HG02884 (cell line): ENCODE measurements around the gene CBLN4.

Experiments used
- ATAC-seq: cut with Tn5 transposase; IDR thresholded peaks from one replicate; pipeline ENCODE4 v1.9.1; 2021; ENCODE audit warnings: mild to moderate bottlenecking, moderate library complexity; ENCODE audit not compliant: unreplicated experiment

The CBLN4 gene

DNA sequence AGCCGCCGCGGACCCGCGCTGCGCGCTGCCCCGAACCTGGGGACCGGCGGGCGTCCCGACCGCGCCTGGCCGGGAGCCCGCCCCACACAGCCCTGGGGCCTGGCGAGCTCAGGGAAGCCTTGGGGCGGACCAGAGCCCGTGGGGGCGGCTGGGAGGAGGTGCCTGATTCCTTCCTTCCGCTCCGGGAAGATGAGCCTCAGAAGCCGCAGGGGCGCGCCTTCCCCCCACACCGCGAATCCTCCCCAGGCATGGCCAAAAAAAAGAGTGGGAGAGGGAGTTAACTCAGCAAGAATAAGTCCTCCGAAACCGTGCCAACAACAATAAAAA lies at the start of gene CBLN4:
Gene CBLN4 (minus strand): TSS at position 131 of the 327 bp plus-strand sequence. CDS start 1,348 bp downstream, outside the sequence.
- no peak for ATAC-seq

DNA sequence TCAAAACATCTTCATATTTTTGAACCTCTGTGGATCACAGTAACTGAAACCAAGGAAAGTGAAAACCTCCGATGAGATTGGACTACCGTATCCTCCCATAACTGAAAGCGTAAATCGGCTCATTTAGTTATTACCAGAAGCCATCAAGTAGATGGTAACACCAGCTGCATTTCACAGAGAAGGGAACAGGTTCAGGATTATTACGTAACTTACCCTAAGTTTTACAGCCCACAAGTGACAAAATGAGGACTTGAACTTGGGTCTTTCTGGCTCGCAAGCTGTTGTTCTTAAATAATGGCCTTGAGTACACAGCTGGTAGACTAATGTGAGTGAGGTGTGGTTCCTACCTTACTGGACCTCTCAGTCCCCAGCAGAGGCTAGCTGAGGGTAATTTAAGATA lies 37.9 kb upstream of the CBLN4 start:
- ATAC-seq = no peak

DNA sequence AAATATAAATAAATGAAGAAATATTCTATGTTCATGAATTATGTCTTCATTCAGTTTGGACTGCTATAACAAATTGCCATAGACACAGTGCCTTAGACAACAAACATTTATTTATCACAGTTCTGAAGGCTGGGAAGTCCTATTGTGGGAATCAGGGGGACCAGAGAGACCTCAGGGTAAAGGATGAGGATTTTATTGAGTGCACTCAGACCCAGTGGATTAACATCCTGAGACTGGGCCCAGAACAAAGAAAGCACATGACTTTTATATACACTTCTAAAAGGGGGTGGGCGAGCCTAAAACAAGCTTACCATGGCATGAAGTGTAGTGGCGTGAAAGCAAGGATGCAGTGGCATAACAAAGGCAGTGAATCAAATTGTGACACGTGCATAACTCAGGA lies 26.9 kb upstream of the CBLN4 start:
- no peak for ATAC-seq

DNA sequence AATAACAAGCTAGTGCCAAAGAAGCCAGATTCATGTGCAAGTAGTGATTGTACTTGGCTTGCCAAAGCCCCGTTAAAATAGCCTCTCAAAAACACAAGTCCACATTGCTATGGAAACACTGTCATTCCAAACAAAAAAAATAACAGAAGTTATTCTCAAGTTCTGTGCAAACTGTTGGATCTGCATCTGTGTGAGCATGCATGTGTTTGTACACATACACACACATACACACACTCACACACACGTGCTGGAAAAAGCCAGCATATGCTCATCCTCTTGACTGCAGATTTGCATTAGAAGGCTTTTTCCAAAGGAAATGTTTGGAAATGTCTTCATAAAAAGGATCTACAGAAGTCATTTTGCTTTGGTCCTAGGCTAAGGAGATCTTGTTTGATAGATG lies 13.4 kb upstream of the CBLN4 start:
- ATAC-seq = no peak

DNA sequence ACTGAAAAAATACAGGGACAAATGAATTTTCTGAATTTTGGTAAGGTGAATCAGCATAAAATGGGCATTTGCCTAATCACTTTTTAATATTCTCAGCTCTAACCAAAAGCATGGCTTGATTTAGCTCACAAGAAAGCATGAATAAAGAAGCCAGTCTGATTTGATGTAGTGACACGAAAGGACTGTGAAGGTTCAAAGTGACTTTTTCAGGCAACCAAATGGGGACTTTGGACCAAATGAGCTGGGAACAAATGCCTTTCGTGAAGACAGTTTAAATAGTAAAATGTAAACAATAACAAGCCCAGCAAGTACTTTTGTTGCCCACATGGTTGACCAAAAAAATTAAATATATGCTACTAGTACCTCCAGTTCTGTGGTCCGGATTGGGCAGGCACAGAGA lies 12.9 kb upstream of the CBLN4 start:
- no peak for ATAC-seq

DNA sequence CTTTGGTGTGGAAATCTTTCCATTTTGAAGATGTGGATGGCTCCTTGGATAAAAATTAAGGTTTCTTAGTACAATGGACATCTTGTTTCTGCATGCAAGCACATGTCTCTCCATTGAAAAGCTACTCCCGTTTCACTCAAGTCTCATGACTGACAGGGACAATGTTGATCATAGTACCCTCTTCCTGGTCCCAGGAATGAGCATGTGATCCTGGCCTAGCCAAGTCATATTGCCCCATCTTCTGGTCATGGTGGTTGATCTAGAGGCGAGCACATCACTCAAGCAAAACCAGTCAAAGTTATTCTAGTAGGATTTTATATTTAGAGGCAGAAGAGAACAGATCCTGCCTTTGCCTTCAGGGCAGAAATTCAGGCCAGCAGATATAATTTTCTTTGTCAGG lies 12.2 kb upstream of the CBLN4 start:
- no peak for ATAC-seq

DNA sequence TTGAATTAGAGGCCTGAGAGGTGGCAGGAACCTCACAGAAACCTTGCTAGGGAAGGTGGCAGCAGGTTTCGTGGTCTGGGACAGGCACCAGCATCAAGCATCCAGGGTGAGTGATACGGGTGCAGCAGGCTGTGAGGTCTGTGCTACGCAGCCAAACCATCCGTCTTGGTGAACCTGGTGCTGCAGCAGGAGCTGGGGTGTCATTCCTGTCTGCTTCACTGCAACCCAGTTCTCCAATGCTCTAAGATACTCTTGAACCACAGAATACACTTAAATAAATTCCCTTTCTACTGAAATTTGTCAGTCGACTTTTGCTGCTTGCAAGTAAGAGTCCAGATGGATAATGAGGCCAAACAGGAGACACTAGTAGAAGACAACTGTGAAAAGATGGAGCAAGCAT lies 9.7 kb upstream of the CBLN4 start:
- ATAC-seq = no peak

DNA sequence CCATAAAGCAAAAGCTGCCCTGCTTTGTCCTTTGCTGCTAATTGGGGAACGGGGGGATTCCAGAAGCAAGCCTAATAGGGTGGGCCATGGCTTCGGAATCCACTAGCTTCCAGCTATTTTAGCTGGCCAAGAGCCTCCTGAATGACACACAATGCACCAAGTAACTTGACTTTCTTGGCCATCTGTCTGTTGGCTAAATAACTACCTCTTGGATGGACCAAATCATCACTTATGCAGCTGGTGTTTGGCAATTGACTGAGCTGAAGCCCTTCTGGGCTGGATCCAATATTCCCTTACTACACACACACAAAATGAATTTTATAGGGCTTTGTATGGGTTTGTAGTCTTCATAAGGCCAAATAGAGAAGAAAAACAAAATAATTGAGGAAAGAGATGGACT lies 8.8 kb upstream of the CBLN4 start:
- ATAC-seq = no peak

DNA sequence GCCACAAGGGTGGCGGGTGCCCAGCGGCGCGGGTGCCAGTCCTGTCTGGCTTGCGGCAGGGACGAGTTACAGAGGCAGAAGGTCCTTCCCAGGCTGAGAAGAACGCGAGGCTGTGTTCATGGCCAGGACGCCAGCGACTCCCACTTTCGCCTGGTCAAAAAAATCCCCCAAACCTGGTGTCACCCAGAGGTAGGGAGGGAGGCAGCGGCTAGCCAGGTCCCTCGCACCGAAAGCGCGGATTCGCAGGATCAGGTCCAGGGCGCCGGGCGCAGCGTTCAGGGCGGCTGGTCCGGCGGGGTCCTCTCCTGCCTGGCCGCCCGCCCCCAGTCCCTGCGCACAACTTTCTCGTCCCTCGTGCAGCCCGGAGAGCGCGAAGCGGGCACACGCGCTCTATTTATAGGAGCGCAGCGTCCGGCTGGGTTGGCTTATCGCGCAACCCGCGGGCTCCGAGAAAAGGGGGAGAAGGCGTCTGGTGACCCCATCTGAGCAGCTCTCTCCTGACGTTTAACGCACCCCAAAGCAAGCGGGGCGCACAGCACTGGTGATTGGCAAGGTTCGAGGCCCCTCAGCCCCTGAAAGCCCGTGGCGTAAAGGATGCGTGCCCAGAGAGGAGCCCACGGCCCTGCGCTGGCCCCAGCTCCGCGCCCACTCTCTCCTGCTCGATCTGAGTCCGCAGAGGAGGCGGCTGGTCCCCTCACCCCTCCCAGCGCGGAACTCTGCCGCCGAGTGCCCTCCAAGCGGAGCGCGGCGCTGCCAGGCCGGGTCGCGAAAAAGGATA lies 519 bp downstream of the CBLN4 start:
- no peak for ATAC-seq

DNA sequence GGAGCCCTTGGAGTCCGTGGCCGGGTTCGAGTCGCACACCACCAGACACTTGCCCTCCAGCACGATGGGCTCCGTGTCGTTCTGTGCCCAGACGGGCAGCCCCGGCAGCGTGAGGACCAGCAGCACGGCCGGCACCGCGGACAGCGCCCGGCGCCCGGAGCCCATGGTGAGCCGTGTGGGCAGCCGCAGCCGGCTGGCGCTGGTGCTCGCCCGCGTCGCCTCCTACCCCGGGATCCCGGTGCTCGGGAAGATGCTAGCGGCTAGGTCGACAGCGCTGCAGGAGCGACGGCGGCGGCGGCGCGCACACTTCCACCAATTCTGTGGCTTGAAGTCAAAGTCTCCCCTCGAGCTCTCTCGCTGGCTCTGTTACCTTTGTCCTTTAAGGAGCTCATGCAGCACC lies 1.3 kb downstream of the CBLN4 start:
- no peak for ATAC-seq

DNA sequence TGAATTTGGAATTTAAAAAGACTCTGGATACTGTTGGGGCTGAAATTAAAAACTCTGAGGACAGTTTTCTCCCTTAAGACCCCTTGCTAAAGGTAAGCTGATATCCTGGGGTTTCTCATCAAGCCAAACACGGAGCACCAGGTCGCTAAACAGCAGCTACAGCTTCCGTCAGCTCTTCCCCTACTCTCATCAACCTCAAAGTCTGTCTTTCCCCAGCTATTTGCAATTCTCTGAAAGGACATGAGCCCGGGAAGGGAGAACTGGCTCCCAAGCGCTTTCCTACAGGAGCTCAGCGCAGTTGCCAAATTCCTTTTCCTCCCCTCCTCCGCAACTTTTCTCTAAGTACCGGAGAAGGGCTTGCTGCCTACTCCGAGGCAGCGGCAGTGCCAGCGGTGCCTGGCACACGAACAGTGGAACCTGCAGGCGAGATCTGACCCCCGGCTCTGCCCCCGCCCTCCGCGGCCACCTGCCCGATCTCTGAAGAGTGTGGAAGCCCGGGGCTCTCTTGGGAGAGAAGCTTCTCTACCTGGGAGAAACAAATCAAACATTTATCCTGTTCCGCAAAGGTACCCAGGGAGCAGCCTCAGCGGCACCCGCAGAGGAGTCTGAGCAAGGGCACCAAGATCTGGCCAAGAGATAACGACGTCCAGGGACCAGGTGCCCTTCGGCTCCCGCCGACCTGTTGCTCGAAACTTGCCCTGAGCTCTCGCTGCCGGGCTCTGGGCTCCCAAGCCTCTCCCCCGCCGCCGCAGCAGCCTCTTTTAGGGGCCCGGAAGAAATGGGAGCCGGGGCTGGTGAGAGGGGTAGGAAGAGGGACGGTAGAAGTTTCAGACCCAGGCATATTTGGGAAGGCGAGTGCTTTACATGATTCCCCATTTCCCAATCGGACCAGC lies 2.2 kb downstream of the CBLN4 start:
- no peak for ATAC-seq

DNA sequence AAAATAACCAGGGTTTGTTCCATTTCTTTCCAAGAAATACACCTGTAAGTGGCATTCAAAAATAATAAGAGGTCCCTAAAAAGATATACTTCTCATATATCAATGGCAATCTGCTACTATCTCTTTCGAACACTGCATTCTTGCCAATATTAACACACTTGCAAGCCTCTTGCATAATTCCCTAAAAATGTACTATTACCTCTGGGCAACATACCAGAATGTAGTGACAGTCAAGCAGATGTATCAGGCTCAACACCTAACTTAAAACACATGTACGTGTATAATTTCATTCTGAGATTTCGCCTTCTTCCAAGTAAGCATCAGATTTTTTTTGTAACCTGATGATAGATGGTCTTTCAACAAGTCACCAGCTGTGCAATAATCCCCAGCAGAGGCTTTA lies 3.4 kb downstream of the CBLN4 start:
- ATAC-seq = no peak

DNA sequence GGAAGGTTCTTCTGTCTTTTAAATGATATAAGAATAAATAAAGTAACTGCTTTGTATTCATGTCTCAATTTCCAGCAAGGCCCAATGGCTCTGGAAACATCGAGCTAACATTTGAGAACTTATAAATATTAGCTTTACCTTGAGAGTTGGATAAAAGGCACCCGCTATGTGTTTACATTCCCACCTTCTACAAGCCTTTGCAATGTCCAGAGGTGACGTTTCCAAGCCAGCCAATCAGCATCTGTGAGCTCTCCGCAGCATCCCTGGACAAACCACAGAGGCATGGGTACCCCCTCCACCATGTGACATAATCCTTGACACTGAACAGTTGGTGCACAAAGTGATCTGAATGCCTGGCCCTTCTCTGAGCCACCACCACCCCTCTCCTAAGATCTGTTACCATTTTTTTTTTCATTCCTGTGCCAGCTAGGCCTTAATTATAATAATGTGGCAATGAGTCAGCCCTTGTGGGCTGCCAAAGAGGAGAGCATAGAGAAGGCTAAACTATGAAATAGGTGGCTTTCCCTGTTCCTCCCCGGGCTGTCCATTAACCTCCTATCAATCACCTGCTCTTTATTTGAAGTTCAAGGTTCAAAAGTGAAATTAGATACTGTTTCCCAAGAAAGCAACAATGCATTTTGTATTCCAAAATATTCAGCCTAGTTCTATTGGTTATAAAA lies 4.1 kb downstream of the CBLN4 start:
- ATAC-seq = no peak

DNA sequence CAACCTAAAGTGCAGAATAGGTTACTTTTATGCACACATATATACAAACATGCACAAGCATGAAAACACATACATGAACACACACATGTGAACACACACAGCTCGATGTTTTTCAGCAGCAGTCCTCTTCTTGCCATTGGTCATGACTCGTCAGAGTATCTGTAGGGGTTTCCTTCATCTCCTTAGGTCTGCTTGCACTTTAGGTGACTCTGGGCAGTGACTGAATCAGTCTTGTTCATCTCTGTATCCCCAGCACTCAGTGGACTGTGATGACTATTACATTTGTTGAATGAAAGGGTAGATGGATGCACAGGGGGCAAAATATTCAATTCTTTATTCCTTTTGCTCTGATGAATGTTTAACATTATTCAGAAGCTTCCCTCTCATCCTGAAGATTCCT lies 26.8 kb downstream of the CBLN4 start:
- ATAC-seq = no peak

DNA sequence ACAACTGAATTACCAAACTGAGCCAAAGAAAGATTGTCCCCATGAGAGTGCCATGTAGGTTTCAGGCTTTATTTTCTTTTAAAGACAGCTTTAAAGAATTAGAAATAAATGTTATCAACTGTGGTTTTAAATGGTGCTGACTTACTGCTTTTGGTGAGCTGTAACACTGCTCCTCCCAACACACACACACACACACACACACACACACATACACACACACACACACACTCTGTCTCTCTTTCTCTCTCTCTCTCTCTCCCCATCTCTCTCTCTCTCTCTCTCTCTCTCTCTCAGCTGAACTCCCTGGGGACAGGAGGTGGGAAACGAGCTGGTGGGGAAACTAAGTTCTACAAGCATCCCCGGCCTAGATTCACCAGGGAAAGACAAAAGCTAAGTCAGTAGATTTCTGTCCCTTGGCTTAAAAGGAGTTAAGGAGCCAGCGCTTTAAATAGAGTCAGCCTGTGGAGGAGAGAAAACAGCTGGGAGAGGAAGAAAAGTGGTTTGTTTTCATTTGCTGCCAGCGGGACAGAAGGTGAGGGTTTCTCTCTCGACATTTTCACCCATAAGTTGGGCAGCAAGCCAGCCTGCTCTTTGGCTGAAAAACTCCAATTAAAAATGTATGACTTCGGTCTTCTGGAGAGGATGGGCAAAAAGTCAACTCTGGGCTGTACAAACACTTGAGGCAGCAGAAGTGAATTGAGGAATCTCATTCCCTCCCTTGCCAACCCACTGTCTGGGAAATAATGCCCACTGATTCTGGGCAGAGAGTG lies 27.4 kb downstream of the CBLN4 start:
- ATAC-seq = no peak

DNA sequence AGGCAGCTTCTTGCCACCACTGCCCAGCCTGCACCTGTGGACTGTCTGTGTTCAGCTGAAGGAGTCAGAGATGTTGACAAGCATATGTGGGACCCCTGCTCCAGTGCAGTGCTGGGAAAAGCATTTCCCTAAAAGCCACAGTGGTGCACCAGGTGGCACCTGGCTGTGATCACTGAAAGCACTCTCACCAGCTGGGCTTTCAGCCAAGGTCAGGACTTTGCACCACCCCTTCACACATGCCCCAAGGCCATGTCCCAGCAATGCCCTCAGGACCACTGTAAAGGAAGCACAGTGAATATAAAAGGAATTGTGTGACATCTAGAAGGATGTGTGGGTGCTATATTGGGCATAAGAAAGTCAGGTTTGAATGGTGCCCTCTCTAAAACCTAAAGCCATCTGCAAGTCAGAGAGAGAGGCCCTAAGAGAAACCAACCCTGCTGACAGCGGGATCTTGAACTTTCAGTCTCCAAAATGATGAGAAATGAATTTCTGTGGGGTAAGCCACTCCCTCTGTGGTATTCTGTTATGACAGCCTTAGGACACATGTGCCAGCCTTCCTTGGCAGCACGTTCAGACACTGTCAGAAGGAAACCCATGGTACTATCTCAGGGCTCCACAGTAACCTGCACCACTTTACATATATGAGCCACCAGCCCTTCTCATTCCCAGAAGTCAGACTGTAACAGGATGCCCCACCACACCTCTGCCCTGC lies 30.7 kb downstream of the CBLN4 start:
- ATAC-seq = no peak

DNA sequence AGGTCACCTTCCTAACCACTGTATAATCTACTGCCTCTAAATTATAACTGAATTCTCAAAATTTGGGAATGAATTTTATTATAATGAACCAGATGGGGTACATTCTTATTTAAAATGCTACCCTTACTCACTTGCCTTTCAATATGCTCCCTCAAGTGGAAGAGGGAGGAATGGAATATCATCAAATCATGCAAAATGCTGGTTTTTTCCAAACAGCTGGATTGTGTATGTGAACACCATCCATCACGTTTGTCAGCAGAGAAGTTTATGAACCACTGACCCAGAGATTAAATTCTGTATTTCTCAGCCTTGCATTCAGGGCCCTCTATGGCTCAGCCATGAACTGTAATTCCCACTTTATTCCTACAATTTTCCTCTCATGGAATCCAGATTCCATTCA lies 40.5 kb downstream of the CBLN4 start:
- ATAC-seq = no peak

DNA sequence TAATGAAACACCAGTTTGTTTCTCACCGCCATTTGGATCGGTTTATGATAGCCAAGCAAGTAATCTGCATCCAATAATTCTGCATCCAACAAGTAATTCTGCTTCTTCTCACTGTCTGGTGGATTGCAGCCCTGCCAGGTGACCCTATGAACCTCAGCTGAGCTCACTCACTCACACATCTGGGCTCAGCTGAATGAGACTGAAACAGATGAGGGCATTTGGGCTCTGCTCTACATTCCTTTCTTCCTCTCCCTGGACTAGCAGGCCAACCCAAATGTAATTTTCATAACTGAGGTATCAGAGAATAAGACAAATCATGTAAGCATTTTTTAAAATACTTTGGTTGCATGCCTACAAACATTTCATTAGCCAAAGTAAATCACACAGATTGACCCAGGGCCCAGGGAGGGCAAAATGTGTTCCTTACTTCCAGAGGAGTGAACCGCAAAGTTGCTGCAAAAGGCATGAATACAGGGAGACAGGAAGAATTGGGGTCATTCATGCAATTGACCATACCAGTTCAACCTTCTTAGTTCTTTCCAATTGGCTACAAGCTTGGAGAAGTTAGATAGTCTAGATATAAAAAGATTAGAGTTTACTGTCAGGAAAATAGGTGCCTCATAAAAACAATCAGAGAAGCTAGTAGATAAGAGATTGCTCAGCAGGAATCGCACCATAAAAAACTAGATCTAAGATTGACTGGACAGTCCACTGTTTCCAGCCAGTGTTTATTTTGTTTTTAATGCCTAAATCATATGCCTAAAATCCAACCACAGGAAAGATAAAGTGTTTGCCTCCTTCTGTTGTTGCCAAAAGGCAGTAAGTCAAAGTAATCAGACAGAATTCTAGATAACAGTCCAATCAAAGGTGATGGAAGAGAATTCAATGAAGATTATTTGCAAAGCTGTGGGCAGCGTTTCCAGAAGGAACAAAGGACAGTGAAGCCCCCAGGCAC lies 43.7 kb downstream of the CBLN4 start:
- no peak for ATAC-seq

DNA sequence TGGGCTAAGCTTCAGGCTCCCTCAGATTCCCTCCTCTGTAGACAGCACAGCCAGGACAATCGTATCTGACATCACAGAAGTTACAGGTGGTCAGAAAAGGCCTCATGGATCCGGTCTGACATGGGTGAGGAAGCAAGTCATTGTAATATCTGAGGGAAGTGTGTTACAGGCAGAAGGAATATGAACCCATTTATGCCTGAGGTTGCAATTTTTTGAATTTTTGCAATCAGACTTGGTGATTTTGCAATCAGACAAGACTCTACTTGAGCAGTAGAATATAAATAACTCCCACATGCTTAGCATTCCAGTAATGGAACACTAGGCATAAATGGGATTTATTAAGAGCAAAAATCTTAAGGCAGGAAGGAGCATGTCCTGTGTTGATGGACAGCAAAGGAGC lies 52.1 kb downstream of the CBLN4 start:
- no peak for ATAC-seq
